Measurements from ENCODE around the gene TTC9B.

DNA sequence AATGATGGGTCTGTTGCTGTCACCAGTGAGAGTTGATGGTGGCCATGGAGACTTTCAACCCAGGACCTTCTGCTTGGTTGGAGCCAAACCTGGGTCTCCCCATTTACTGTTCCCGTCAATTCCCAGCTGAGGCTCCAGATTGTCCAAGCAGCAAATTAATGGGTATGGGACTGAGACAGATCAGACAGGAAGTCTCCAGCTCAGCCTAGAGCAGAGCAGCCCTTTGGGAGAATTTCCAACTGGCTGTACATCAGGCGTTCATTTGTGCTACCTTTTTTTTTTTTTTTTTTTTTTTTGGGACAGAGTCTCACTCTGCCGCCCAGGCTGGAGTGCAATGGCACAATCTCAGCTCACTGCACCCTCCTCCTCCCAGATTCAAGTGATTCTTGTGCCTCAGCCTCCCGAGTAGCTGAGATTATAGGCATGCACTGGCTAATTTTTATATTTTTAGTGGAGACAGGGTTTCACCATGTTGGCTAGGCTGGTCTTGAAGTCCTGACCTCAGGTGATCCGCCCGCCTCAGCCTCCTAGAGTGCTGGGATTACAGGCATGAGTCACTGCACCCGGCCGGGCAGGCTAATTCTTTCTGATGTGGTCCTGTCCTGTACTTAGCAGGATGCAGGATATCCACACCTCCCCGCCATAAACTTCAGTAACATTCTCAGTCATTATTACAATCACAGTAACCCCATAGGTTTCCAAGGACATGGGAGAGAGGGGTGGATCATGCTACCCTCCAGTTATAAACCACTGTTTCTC lies 17.7 kb downstream of the TTC9B start:
- TF ChIP-seq, protein P1, sequence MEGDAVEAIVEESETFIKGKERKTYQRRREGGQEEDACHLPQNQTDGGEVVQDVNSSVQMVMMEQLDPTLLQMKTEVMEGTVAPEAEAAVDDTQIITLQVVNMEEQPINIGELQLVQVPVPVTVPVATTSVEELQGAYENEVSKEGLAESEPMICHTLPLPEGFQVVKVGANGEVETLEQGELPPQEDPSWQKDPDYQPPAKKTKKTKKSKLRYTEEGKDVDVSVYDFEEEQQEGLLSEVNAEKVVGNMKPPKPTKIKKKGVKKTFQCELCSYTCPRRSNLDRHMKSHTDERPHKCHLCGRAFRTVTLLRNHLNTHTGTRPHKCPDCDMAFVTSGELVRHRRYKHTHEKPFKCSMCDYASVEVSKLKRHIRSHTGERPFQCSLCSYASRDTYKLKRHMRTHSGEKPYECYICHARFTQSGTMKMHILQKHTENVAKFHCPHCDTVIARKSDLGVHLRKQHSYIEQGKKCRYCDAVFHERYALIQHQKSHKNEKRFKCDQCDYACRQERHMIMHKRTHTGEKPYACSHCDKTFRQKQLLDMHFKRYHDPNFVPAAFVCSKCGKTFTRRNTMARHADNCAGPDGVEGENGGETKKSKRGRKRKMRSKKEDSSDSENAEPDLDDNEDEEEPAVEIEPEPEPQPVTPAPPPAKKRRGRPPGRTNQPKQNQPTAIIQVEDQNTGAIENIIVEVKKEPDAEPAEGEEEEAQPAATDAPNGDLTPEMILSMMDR (conservative IDR thresholded peaks at IDR 0.05), result no peak
- no peak for TF ChIP-seq ZFX (IDR thresholded peaks at IDR 0.05)
